Esophagus muscularis mucosa (tissue), 3 donors: ENCODE data around the gene CCT2.

Source experiments
- CTCF ChIP-seq, 3 experiments: fragments of 200-600 bp in 2 of 3; fragments of 450-650 bp in 1 of 3; sonication (generic) in 2 of 3; IDR thresholded peaks; one replicate each; pipeline ENCODE4 v1.5.1; 2017 to 2019; ENCODE audit warnings: antibody characterized with exemption in 3 of 3, mild to moderate bottlenecking in 2 of 3, moderate library complexity in 1 of 3
- POLR2A ChIP-seq: fragments of 450-650 bp; IDR thresholded peaks from one replicate; pipeline ENCODE4 v1.6.1; 2017; ENCODE audit warnings: antibody characterized with exemption, moderate library complexity, mild to moderate bottlenecking, low read depth

- TF ChIP-seq POLR2A (no peak), CTCF (IDR thresholded peaks at IDR 0.05) (no peak)
Measured at GRCh38 chr12:69556383-69556782, 28.9 kb upstream of the CCT2 start.
